CD14-positive monocyte (primary cell): ENCODE results near the gene CALML5. TPM values are rescaled to one million over a fixed set of nuclear protein-coding genes. Genes with fewer than 3 reads are reported as not detected.

ENCODE experiments used
- DNase-seq, 3 donors: peaks; one replicate each; pipeline ENCODE4 v3.0.0-alpha.2; 2011 to 2022
- H2AFZ ChIP-seq: 2 replicates; pipeline ENCODE4 v1.6.0; 2012; ENCODE audit warnings: mild to moderate bottlenecking, low read depth, low read length, inconsistent platforms; ENCODE audit not compliant: insufficient read depth, poor library complexity, severe bottlenecking
- H3K27ac ChIP-seq, 2 donors: 1 replicate in 1 of 2; 2 replicates in 1 of 2; pipeline ENCODE4 v1.5.1; 2012 to 2013; ENCODE audit warnings: low read length in 2 of 2, control low read depth in 1 of 2, inconsistent platforms in 1 of 2, low read depth in 1 of 2, mild to moderate bottlenecking in 1 of 2
- H3K27me3 ChIP-seq, 2 donors: one replicate each; pipeline versions ENCODE4 v1.6.0 to v1.6.1; 2011 to 2013; ENCODE audit warnings: low read length in 2 of 2; ENCODE audit not compliant: control insufficient read depth in 2 of 2, insufficient read depth in 2 of 2
- H3K36me3 ChIP-seq, 2 donors: replicated peaks in 1 of 2; 1 replicate in 1 of 2; 2 replicates in 1 of 2; pipeline versions ENCODE4 v1.5.1 to v1.6.1; 2012 to 2013; ENCODE audit warnings: low read length in 2 of 2, control low read depth in 1 of 2, inconsistent platforms in 1 of 2, mild to moderate bottlenecking in 1 of 2; ENCODE audit not compliant: insufficient read depth in 2 of 2, control insufficient read depth in 1 of 2
- H3K4me1 ChIP-seq, 2 donors: 1 replicate in 1 of 2; 2 replicates in 1 of 2; pipeline versions ENCODE4 v1.5.1 to v1.6.1; 2012 to 2013; ENCODE audit warnings: low read length in 2 of 2, control low read depth in 1 of 2, inconsistent platforms in 1 of 2, mild to moderate bottlenecking in 1 of 2, moderate library complexity in 1 of 2; ENCODE audit not compliant: insufficient read depth in 2 of 2, control insufficient read depth in 1 of 2
- H3K4me2 ChIP-seq: replicated peaks from 2 replicates; pipeline ENCODE3; 2012; ENCODE audit warnings: low read length, moderate library complexity, mild to moderate bottlenecking; ENCODE audit not compliant: poor library complexity, severe bottlenecking; ENCODE audit errors: extremely low read depth
- H3K4me3 ChIP-seq, 3 experiments: fragments of 200-600 bp in 1 of 3; sonication (generic) in 1 of 3; replicated peaks in 1 of 3; 1 replicate in 2 of 3; 2 replicates in 1 of 3; pipeline ENCODE4 v1.5.1; 2011 to 2013; ENCODE audit warnings: low read length in 3 of 3, mild to moderate bottlenecking in 3 of 3, control low read depth in 2 of 3, low read depth in 2 of 3, inconsistent platforms in 1 of 3, moderate library complexity in 1 of 3
- H3K79me2 ChIP-seq: 2 replicates; pipeline ENCODE4 v1.6.0; 2012; ENCODE audit warnings: mild to moderate bottlenecking, control low read depth, inconsistent platforms, low read length, moderate library complexity; ENCODE audit not compliant: insufficient read depth
- H3K9ac ChIP-seq: 2 replicates; pipeline ENCODE4 v1.6.0; 2017; ENCODE audit warnings: low read length, mild to moderate bottlenecking; ENCODE audit not compliant: insufficient read depth, poor library complexity, severe bottlenecking
- H3K9me3 ChIP-seq, 2 donors: replicated peaks in 1 of 2; 1 replicate in 1 of 2; 2 replicates in 1 of 2; pipeline versions ENCODE4 v1.5.1 to v1.6.1; 2012 to 2013; ENCODE audit warnings: low read length in 2 of 2, control low read depth in 1 of 2; ENCODE audit not compliant: control insufficient read depth in 1 of 2, insufficient read depth in 1 of 2
- H4K20me1 ChIP-seq: 2 replicates; pipeline ENCODE4 v1.6.0; 2012; ENCODE audit warnings: mild to moderate bottlenecking, low read length, control low read depth, moderate library complexity; ENCODE audit not compliant: insufficient read depth
- H3K27ac Mint-ChIP-seq, 7 donors: one replicate each; pipeline ENCODE4 v1.8.0; 2020; ENCODE audit warnings: mild to moderate bottlenecking in 7 of 7, mixed read lengths in 7 of 7, moderate library complexity in 6 of 7, inconsistent platforms in 2 of 7
- H3K27me3 Mint-ChIP-seq, 3 donors: one replicate each; pipeline ENCODE4 v1.8.0; 2021 to 2022; ENCODE audit warnings: low read depth in 3 of 3, mild to moderate bottlenecking in 3 of 3, mixed read lengths in 3 of 3, moderate library complexity in 3 of 3, inconsistent platforms in 1 of 3
- H3K36me3 Mint-ChIP-seq, 2 donors: one replicate each; pipeline ENCODE4 v1.8.0; 2020; ENCODE audit warnings: mixed read lengths in 2 of 2, inconsistent platforms in 1 of 2, mild to moderate bottlenecking in 1 of 2
- H3K4me1 Mint-ChIP-seq: one replicate; pipeline ENCODE4 v1.8.0; 2020; ENCODE audit warnings: mild to moderate bottlenecking, mixed read lengths
- H3K4me3 Mint-ChIP-seq, 2 donors: one replicate each; pipeline ENCODE4 v1.8.0; 2020; ENCODE audit warnings: mild to moderate bottlenecking in 2 of 2, mixed read lengths in 2 of 2, moderate library complexity in 1 of 2
- H3K9me3 Mint-ChIP-seq, 7 donors: one replicate each; pipeline ENCODE4 v1.8.0; 2020 to 2022; ENCODE audit warnings: mixed read lengths in 7 of 7, mild to moderate bottlenecking in 6 of 7, moderate library complexity in 6 of 7, inconsistent platforms in 2 of 7
- WGBS: methylation state at CpG from one replicate; pipeline ENCODE4 v1.1.5; 2013; ENCODE audit warnings: missing lambda C conversion rate; ENCODE audit not compliant: insufficient coverage; 5-methylcytosine and 5-hydroxymethylcytosine counted together
- intact Hi-C, 2 donors: fragments of 100-400 bp; cut with micrococcal nuclease; formaldehyde crosslinking; loops; one replicate each; pipeline versions ENCODE4 v1.15.0 to v1.15.1; 2023
- polyA plus RNA-seq, 3 donors: library from polyadenylated mRNA; depleted of rRNA in 1 of 3; unstranded in 2 of 3; stranded (reverse) in 1 of 3; fragments of 300-500 nt in 2 of 3; fragments of >200 nt in 1 of 3; fragmentation: Illumina TruSeq in 2 of 3; gene quantifications; 1 replicate in 2 of 3; 2 replicates in 1 of 3; pipeline ENCODE4 v1.2.3, GENCODE V29; 2012 to 2021
- TF ChIP-seq, protein P1 (sequence below): fragments of 200-600 bp; IDR thresholded peaks from one replicate; pipeline ENCODE4 v1.8.0; 2022; ENCODE audit warnings: antibody characterized with exemption, mild to moderate bottlenecking

CALML5 gene
- polyA plus RNA-seq, 3 donors: not detected

DNA sequence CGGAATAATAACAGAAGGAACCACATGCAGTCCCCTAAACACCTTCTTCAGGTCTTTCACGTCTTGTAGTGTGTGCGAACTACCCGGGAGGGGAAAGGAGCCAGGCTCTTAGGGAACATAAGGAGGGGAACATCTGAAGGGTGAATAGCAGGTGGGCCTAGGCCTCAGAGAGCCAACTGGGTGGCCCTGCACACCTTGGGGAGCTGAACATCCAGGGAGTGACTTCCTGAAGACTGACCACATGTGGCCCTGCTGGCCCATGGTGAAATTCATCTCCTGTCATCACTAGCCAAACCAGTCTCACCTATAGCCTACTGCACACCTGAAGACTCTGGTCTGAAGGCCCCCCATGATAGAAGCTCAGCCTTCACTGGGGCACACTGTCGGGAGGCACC is 31.0 kb upstream of the CALML5 start:
- H3K27ac Mint-ChIP-seq: no peak overlapping the region
- TF ChIP-seq, protein P1, sequence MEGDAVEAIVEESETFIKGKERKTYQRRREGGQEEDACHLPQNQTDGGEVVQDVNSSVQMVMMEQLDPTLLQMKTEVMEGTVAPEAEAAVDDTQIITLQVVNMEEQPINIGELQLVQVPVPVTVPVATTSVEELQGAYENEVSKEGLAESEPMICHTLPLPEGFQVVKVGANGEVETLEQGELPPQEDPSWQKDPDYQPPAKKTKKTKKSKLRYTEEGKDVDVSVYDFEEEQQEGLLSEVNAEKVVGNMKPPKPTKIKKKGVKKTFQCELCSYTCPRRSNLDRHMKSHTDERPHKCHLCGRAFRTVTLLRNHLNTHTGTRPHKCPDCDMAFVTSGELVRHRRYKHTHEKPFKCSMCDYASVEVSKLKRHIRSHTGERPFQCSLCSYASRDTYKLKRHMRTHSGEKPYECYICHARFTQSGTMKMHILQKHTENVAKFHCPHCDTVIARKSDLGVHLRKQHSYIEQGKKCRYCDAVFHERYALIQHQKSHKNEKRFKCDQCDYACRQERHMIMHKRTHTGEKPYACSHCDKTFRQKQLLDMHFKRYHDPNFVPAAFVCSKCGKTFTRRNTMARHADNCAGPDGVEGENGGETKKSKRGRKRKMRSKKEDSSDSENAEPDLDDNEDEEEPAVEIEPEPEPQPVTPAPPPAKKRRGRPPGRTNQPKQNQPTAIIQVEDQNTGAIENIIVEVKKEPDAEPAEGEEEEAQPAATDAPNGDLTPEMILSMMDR: no peak
- no peaks in the 10 kb centered on the region for H3K9me3 ChIP-seq
- H3K9ac ChIP-seq: no peak overlapping the region
- no peak for DNase-seq
- no peak overlapping the region for H3K4me3 ChIP-seq
- peaks cover 11% of the 10 kb centered on the region in 2 donors for H3K4me1 ChIP-seq
- H3K36me3 ChIP-seq: no peaks in the 10 kb centered on the region
- H2AFZ ChIP-seq: no peak overlapping the region
- no peaks in the 10 kb centered on the region for H3K79me2 ChIP-seq
- H3K27me3 Mint-ChIP-seq: peaks cover 0 to 4% (median 2%) of the 10 kb centered on the region in 3 donors
- 100% methylated on average over 1 of the region's 5 CpGs for WGBS
- intact Hi-C loops: no loop called here
- H3K9me3 Mint-ChIP-seq: peaks cover 0 to 3% (median 0%) of the 10 kb centered on the region in 7 donors
- no peak overlapping the region for H3K4me3 Mint-ChIP-seq
- H3K36me3 Mint-ChIP-seq: no peaks in the 10 kb centered on the region
- peaks cover 12% of the 10 kb centered on the region for H3K4me1 Mint-ChIP-seq
- no peaks in the 10 kb centered on the region for H3K27me3 ChIP-seq
- H4K20me1 ChIP-seq: no peaks in the 10 kb centered on the region
- H3K4me2 ChIP-seq: no peak overlapping the region
- H3K27ac ChIP-seq: no peak overlapping the region

DNA sequence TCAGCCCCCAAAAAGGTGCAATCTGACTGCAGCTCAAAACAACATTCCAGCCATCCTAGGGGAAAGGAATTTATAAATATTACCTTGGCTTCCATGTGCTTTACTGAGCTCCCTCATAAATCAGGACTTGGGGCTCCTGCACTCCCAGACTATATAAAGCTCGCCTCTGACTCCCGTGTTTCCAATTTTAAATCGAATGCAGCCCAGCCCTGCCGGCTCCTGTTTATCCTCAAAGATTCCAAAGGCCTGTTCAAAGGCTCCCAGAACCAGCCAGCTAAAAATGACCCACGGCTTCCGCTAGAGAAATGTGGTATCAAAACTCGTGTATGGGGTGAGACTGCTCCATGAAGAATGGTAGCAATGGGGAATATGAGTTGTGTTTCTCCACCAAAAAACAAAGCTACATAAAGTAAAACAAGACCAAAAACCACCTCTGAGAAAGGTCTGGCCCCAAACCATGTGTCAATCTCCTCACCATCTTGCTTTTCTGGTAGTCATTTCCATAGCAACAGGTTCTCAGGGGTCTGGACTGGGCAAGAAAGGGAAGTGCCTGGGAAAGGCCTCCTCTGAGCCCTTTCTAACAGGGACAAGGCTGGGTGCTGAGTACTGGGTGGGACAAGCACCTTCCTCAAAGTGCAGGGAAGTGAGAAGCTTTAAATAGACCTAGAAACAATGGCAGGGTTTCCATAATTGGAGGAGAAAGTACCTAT is 30.5 kb upstream of the CALML5 start:
- Histone ChIP-seq H3K36me3 (no peaks in the 10 kb centered on the region), H4K20me1 (no peaks in the 10 kb centered on the region), H3K4me3 (no peak overlapping the region), H3K27ac (no peak overlapping the region), H3K9me3 (no peaks in the 10 kb centered on the region), H3K27me3 (no peaks in the 10 kb centered on the region), H3K9ac (no peak overlapping the region), H3K79me2 (no peaks in the 10 kb centered on the region), H2AFZ (no peak overlapping the region), H3K4me1 (peaks cover 5 to 6% of the 10 kb centered on the region in 2 donors), H3K4me2 (no peak overlapping the region)
- intact Hi-C loops: no loop called here
- Mint-ChIP-seq H3K36me3 (no peaks in the 10 kb centered on the region), H3K27ac (no peak overlapping the region), H3K27me3 (peaks cover 0 to 5% (median 2%) of the 10 kb centered on the region in 3 donors), H3K9me3 (peaks cover 0 to 4% (median 2%) of the 10 kb centered on the region in 7 donors), H3K4me3 (no peak overlapping the region), H3K4me1 (peaks cover 7% of the 10 kb centered on the region)
- DNase-seq: no peak
- TF ChIP-seq, protein P1: no peak
- WGBS: no CpG with 5 or more reads among the region's 7 CpGs
